Measurements from ENCODE around the gene PLA2G2D.

DNA sequence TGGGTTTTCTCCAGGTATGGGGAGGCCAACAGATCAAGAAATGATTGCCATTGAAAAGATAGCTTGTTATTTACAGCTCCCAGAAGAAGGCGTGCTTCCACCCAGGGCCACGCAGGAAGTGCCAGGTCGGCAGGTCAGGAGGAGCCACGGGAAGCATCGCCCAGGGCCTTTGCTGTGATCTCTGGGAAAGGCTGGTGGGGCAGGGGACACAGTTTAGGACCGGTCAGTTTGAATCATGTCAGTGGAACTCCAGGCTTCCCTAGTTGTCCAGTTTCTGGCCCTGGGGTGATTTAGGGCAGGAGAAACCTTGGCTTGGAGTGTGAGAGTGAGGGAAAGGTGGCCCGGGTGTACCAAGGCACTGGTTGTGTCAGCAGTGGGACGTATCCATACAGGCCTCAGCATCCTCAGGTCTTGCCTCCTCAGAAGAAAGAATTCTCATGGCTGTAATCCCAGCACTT, 38.0 kb downstream of the PLA2G2D start:
- TF ChIP-seq, protein P1, sequence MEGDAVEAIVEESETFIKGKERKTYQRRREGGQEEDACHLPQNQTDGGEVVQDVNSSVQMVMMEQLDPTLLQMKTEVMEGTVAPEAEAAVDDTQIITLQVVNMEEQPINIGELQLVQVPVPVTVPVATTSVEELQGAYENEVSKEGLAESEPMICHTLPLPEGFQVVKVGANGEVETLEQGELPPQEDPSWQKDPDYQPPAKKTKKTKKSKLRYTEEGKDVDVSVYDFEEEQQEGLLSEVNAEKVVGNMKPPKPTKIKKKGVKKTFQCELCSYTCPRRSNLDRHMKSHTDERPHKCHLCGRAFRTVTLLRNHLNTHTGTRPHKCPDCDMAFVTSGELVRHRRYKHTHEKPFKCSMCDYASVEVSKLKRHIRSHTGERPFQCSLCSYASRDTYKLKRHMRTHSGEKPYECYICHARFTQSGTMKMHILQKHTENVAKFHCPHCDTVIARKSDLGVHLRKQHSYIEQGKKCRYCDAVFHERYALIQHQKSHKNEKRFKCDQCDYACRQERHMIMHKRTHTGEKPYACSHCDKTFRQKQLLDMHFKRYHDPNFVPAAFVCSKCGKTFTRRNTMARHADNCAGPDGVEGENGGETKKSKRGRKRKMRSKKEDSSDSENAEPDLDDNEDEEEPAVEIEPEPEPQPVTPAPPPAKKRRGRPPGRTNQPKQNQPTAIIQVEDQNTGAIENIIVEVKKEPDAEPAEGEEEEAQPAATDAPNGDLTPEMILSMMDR (IDR thresholded peaks at IDR 0.05; ENCODE audit: insufficient read depth, low read length, poor library complexity, severe bottlenecking) = no peak
- no peak for TF ChIP-seq EZH2phosphoT487 (conservative IDR thresholded peaks at IDR 0.05; ENCODE audit: low read length)

All from SU-DHL-6 (cell line).